Mucosa of stomach (tissue), 1 donor: Measurements from ENCODE around the gene PHF20.
"Not testable (repeated sequence)": the region's sequence is repeated elsewhere in the genome, so short reads cannot be mapped to it uniquely, and the experiment has no call there.

Experiments
- H3K27me3 ChIP-seq: one replicate; pipeline ENCODE4 v1.7.0; 2013; ENCODE audit warnings: mild to moderate bottlenecking, low read length; ENCODE audit not compliant: control insufficient read depth, insufficient read depth
- H3K36me3 ChIP-seq: one replicate; pipeline ENCODE4 v1.7.0; 2013; ENCODE audit warnings: low read length; ENCODE audit not compliant: control insufficient read depth, insufficient read depth
- H3K4me1 ChIP-seq: one replicate; pipeline ENCODE4 v1.7.0; 2013; ENCODE audit warnings: mild to moderate bottlenecking, low read length; ENCODE audit not compliant: control insufficient read depth, insufficient read depth
- H3K4me3 ChIP-seq: one replicate; pipeline ENCODE4 v1.7.0; 2013; ENCODE audit warnings: low read length
- H3K9ac ChIP-seq: one replicate; pipeline ENCODE4 v1.7.0; 2013; ENCODE audit warnings: mild to moderate bottlenecking, low read length, moderate library complexity
- H3K9me3 ChIP-seq: one replicate; pipeline ENCODE4 v1.7.0; 2013; ENCODE audit warnings: mild to moderate bottlenecking, low read length, moderate library complexity; ENCODE audit not compliant: control insufficient read depth
- donor health status: Pancreatic carcinoma.

PHF20 gene

DNA sequence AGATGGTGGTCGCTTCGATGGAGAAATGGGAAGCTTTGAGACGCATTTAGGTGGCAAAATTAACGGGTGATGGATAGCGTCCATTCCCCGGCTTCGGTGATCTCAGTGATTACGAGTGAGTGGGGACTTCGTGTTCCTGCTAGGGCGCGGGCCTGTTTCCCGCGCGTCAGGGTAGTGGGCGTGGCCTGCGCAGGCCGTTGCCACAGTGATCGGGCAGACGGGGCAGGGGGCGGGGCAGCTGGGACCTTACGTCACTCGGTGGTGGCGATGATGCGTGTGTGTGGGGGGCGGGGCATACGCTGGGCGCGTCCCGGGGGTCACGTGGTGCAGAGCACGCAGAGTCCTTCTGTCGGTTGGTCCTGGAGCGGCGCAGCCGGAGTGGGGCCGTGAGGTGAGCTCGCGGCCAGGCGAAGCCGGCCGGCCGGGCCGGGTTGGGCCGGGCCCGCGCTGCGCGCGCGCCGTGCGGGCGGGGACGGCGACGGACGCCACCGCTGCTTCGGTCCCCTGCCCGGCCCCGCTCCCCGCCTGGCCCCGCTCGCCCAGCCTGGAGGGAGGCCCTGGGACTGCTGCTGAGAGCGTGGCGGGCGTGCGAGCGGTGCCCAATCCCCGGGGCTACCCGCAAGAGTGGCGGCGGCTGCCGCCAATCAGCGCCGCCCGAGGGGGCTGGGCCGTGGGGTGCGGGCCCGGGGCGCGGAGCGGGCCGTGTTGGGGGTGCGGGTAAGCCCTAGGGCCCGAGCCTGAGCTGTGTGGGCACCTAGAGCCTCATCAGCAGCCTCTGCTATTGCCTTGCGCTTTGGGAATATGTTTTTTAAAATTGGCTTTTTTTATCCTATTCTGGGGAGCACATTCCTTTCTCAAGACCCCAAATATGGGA, at the start of gene PHF20:
Gene PHF20, plus strand, starts transcription at position 327 of the 874 bp plus-strand sequence. CDS start 29,508 bp downstream, outside the sequence.
- peak within 1 kb of the TSS; percentile 65 for H3K9ac ChIP-seq
- H3K27me3 ChIP-seq = no peaks in the 10 kb centered on the region
- H3K36me3 ChIP-seq = peaks cover 7% of the 10 kb centered on the region
- peak within 1 kb of the TSS; percentile 0 for H3K4me3 ChIP-seq
- no peaks in the 10 kb centered on the region for H3K9me3 ChIP-seq
- H3K4me1 ChIP-seq = peaks cover 43% of the 10 kb centered on the region

- H3K4me1 ChIP-seq, H3K9me3 ChIP-seq, H3K27me3 ChIP-seq, H3K9ac ChIP-seq, H3K4me3 ChIP-seq: not testable (repeated sequence)
- H3K36me3 ChIP-seq = peaks cover 13% of the 10 kb centered on the region
Measured at GRCh38 chr20:35723275-35723639, 48.6 kb upstream of the PHF20 start.

- H3K9me3 ChIP-seq, H3K9ac ChIP-seq: not testable (repeated sequence)
Measured at GRCh38 chr20:35723652-35724320, 48.0 kb upstream of the PHF20 start.

DNA sequence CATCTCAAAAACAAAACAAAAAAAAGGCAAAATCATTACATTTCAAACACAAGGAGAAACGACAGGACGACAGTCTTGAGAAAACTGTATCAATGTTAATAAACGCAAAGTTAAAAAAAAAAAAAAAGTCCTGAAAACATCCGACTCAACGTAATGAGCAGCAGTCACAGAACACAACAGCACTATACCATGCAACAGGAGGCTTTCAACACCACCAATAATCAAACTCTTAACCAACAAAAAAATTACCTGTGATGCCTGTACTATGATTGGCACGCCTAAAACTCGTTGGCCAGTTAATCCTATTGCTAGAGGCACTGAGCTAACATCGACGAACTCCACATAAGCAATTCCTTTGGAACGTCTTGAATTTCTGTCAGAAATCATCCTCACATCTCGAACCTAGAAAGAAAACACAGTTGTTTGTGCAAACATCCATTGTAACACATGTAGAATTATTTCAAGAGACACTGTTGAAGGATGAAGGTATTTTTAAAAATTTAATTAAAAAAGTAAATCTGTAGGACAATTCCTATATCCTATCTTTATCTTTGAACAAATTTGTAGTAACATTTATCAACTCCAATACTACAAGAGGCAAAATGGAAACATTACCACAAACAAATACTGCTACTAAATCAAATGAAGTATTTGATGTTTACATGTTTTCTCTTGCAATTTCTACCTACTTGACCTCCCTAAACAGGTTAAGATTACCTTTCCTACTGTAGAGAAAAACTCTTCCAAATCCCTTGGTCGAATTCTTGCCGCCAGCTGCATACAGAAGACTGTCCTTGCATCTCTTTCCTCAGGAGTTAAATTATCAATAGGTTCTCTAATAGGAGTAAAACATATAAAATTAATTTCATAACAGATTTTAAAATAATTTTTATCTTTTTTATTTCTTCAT, 47.2 kb upstream of the PHF20 start:
- no peak overlapping the region for H3K4me3 ChIP-seq
- no peaks in the 10 kb centered on the region for H3K9me3 ChIP-seq
- no peaks in the 10 kb centered on the region for H3K27me3 ChIP-seq
- no peak overlapping the region for H3K9ac ChIP-seq
- H3K36me3 ChIP-seq = peaks cover 13% of the 10 kb centered on the region
- H3K4me1 ChIP-seq = peaks cover 4% of the 10 kb centered on the region

More at GRCh38 chr20:35723652-35724320, 48.0 kb upstream of the PHF20 start:
- H3K4me1 ChIP-seq, H3K27me3 ChIP-seq, H3K4me3 ChIP-seq: not testable (repeated sequence)
- H3K36me3 ChIP-seq = peaks cover 13% of the 10 kb centered on the region

- Histone ChIP-seq H3K9ac (no peak overlapping the region), H3K4me3 (no peak overlapping the region), H3K9me3 (no peaks in the 10 kb centered on the region), H3K4me1 (peaks cover 12% of the 10 kb centered on the region), H3K27me3 (no peaks in the 10 kb centered on the region), H3K36me3 (no peaks in the 10 kb centered on the region)
Measured at GRCh38 chr20:35726842-35727711, 44.7 kb upstream of the PHF20 start.

- H3K36me3 ChIP-seq = peaks cover 4% of the 10 kb centered on the region
- H3K9ac ChIP-seq = no peak overlapping the region
- H3K27me3 ChIP-seq = no peaks in the 10 kb centered on the region
- no peak overlapping the region for H3K4me3 ChIP-seq
- peaks cover 26% of the 10 kb centered on the region for H3K4me1 ChIP-seq
- no peaks in the 10 kb centered on the region for H3K9me3 ChIP-seq
Measured at GRCh38 chr20:35729283-35729807, 42.5 kb upstream of the PHF20 start.

GRCh38 chr20:35729836-35730582, 41.8 kb upstream of the PHF20 start:
- no peaks in the 10 kb centered on the region for H3K27me3 ChIP-seq
- H3K9me3 ChIP-seq = no peaks in the 10 kb centered on the region
- no peak overlapping the region for H3K4me3 ChIP-seq
- H3K9ac ChIP-seq = no peak overlapping the region
- peaks cover 4% of the 10 kb centered on the region for H3K36me3 ChIP-seq
- peaks cover 30% of the 10 kb centered on the region for H3K4me1 ChIP-seq

- H3K4me3 ChIP-seq = no peak overlapping the region
- H3K9ac ChIP-seq = no peak overlapping the region
- peaks cover 8% of the 10 kb centered on the region for H3K36me3 ChIP-seq
- no peaks in the 10 kb centered on the region for H3K9me3 ChIP-seq
- no peaks in the 10 kb centered on the region for H3K27me3 ChIP-seq
- peaks cover 34% of the 10 kb centered on the region for H3K4me1 ChIP-seq
Measured at GRCh38 chr20:35730583-35731468, 41.0 kb upstream of the PHF20 start.

- H3K4me1 ChIP-seq = peaks cover 40% of the 10 kb centered on the region
- H3K36me3 ChIP-seq = peaks cover 12% of the 10 kb centered on the region
Measured at GRCh38 chr20:35731469-35731788, 40.4 kb upstream of the PHF20 start.

More at GRCh38 chr20:35731469-35731788, 40.4 kb upstream of the PHF20 start:
- H3K27me3 ChIP-seq = no peaks in the 10 kb centered on the region
- no peak overlapping the region for H3K4me3 ChIP-seq
- no peak overlapping the region for H3K9ac ChIP-seq
- no peaks in the 10 kb centered on the region for H3K9me3 ChIP-seq
